CD1c-positive myeloid dendritic cell (primary cell): ENCODE data around the gene LAMA2.

Experiments used
- DNase-seq: peaks from one replicate; pipeline ENCODE4 v3.0.0-alpha.2; 2016; ENCODE audit errors: extremely low spot score

The LAMA2 gene

DNA sequence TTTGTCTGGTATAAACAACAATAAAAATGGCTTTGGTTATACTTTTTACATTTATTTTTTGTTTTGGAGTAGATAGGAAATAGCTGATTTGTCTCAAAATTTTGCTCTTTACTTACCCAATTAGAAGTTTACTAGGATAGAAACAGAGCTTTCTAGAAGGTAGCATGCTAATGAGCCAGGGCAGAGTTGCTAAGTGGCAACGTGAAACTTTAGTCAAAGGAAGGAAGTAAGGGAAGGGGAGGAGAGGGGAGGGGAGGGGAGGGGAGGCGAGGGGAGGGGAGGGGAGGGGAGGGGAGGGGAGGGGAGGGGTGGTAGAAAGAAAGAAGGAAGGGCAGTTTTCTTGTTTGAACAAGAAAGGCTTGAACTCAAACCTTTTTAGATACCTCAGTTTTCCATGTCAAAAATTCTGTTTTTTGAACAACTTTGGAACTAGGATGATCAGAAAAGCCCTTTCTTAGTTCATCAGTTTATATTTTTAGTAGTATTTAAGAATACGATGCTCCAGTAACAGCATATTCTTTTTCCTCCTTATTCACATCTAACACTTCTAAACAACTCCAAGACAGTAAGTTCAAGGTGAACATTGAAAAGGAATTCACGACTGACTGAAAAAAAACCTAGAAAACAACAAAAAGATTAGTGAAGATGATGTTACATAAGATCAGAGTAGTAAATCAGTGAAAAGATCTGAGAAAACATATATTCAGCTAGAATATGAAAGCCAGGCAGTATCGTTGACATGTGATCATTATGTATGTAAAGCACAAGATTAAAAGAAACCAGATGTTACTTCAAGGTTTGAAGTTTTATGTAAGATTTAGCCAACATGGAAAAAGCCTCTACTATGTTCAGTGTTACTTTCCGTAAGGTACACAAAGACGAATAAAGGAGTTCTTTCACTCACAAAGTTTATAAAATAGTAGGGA, 563.6 kb downstream of the LAMA2 start:
- no peak for DNase-seq

DNA sequence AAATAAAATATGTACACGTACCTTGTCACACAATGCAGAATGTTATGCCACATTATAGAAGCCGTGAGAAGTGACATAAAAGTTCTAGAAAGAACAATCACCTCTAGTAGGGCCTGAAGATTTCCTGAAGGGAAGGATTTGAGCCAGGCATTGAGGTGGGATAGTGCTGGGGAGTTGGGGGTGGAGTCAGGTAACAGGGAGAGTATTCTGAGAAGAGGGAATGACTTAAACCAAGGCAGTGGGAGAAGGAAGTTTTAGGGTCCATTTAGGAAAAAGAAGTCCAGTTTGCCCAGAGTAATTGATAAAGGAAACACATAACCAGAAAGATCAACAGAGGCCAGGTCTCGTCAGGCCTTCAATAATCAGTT, 564.2 kb downstream of the LAMA2 start:
- DNase-seq = no peak

DNA sequence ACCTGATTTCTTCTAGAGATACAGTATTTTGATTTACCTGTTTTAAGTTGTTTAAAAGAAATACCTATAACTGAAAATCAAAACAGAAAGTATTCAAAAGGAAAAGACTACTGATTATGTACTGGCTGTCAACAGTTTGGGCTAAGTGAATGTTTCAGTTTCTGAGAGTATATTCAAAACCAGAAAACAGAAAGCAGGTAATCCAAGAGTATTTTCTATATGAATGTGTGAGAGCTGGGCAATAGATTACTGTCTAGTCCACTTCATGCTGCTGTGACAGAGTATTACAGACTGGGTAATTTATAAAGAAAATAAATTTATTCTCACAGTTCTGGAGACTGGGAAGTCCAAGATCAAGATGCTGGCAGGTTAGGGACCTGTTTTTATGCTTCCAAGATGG, 566.0 kb downstream of the LAMA2 start:
- no peak for DNase-seq

DNA sequence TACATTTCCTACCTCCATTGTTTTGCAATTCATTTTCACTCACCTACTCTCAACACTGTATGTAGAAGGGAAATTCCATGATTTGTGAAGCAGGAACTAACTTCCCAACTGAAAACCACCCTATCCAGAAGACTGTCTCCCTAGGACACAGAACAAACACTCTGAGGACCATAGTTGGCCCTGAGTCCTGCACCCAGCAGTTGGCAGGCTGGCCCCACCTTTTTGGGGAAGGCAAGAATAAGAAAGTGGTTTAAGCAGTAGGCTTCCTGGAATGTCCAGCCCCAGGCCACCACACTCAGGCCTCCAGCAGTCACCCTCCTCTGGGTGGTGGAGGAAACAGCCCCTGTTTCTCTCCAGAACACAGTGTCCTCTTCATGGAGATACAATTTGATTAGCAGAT, 568.2 kb downstream of the LAMA2 start:
- DNase-seq = no peak

DNA sequence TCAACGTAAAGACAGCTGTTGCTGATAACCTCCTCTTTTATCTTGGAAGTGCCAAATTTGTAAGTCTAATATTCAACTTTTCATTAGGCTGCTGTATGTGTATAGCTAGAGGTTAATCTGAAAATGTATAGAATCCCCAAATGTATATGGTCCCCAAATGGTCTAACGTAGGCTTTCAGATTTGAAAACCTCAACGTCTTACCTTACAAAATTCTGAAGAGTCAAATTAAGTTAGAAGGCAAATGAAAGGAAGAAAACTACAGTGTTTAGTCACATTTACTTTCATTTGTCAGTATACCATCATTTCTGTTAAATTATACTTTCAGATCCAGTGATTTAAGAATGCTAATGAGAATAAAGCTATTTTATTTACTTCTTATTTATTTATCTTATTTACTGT, 570.1 kb downstream of the LAMA2 start:
- no peak for DNase-seq

DNA sequence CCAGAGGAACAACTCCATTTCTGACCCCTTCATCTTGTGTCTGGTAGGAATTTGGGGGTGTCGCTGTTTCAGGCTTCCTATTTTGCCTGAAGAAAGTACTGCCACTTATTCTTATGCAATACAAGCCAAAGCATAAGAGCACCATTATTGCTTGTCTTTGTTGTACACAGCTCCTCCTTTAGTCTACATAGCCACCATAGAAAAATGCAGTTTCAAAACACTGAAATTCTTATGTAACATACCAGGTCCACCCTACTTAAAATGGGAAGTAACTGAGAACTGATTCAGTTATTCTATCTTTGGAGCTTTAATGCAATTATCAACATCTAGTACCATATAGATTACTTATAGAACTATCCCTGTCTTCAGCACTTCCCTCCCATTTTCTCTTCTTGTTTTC, 571.5 kb downstream of the LAMA2 start:
- DNase-seq = peak; percentile 26

DNA sequence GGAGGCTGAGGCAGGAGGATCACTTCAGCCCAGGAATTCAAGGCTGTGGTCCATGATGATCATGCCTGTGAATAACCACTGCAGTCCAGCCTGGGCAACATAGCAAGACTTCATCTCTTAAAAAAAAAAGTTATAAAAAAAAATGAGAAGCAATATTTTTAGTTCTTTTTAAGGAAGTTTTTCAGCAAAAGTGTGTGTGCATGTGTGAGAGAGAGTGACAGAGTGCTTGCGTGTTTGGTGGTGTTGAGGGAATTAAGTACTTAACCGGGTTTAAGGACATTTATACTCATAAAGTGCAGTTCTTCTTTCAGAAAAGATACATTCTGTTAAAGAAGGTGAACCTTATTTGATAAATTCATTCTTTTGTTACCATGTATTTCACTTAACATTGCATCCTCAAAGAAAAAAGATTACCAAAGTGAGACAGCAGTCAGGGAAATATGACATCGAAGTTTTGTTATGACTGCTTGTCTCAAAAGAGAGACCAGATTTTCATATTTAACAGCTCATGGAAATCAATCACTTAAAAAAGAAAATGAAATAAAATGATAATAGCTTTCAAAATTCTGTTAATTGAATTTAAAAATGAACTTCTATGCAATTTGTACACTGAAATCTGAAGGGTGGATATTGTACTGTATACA, 572.3 kb downstream of the LAMA2 start:
- peak; percentile 7 for DNase-seq

DNA sequence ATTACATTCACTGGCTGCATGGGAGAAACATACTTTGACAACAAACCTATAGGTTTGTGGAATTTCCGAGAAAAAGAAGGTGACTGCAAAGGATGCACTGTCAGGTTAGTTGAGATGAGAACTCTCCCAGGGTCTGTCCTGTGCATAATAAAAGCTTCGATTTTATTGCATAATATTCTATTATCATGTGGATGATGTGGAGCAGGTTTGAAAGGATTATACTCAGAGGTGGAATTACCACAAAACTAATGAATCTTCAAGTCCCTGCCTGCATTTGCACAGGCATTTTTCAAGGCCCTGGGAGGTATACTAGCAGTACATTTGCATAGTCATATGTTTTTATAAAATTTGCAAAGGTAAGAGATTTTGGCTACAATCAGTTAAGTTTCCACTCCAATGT, 577.3 kb downstream of the LAMA2 start:
- DNase-seq = no peak

DNA sequence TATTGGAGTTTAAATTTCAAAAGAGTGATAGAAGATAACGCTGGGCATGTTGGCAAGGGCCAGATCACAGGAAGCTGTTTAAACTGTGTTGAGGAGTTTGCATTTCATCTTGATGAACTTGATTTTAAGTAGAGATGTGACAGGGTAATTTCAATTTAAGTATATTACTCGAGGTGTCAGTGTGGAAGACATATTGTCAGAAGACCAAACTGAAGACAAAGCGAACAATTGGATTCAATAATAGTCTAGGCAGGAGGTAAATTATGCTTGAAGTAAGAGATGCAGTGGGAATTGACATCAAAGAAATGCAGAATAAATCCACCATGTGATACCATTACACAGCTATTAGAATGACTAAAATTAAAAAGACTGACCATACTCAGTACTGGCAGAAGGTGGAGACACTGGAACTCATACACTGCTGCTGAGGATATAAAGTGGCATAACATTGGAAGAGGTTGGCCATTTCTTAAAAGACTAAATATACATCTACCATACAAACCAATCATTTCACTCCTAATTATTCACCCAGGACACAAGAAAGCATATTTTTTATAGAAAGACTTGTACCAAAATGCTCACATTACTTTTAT, 586.2 kb downstream of the LAMA2 start:
- DNase-seq = no peak

DNA sequence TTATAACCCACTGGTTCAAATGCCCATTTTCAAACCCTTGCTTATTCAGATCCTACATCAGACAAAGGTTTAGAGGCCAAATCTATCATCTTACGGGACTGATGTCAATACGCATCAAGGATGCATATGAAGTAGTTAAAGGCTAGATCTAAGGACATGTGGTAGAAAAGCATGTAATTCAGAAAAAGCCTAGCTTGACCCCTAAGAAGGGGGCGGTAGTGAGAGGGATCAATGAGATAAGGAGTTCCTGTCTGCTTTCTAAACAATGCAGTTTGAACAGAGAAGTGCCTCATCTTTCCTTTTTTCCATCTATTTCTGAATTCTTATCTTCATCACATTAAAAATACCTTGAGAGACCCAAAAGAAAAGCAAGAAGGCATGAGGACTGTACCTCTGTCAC, 589.3 kb downstream of the LAMA2 start:
- DNase-seq = no peak

DNA sequence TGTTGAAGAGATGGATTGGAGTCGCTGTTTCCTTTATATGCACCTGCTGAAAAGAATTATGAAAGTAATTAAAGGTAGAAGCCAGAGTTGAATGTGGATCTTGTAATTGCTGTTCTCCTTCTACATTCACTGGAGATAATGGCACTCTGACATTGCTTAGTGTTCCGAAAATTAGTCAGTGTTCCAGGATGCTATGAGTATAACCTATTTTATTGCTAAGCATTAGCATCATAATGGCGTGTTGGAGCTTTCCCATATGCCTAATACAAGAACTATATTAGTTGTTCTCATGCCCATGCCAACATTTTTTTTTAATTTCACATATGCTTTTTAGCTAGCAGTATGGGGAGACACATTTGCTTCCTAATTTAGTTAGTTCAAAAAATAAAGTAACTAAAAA, 590.6 kb downstream of the LAMA2 start:
- no peak for DNase-seq

DNA sequence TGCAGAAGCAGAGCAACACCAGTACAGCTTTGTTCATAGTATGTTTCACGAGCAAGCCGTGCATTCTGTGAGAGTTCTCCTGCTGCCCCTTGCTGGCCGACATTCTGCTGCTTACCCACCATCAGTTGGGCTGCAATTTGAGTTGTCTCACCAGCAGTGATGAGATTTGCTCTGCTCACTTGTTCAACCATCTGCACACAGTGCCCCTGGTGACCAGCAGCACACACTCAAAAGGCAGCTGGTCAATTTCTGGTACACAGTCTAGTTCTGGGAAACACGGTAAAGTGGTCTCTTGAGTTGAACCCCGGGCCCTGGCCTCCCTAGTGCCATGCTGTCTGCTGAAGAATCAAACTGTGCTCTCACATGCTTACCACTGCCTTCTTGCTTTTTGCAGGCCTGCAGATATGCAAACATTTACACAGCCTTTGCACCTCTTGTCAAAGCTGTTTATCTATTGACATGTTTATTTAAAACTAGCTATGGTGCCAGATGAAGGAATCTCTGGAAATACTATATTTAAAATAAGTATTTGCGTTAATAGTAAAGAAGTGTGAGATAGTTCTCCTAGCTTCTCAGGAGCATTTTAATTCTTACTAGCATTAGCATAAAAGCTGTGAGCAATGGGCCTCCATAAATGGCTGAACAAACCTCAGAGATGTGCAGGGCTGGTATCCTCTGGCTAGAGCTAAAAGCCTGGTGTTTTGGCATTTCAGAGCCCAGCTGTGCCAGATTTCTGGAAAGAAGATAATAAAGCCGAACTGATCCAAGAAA, 592.7 kb downstream of the LAMA2 start:
- no peak for DNase-seq

DNA sequence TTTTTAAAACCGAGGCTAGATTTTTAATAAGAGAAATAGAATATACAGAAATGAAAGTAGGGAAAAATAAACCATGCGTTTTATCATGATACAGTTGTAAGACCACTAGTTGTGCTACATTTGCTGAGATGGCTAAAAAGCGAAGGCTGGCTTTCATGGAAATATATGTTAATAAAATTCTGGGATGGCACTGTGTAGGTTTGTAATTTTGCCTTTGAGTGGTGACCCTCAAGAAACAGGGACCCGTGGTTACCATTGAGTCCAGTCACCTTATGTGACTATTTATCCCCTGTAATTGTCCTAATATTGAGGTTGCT, 593.3 kb downstream of the LAMA2 start:
- no peak for DNase-seq

DNA sequence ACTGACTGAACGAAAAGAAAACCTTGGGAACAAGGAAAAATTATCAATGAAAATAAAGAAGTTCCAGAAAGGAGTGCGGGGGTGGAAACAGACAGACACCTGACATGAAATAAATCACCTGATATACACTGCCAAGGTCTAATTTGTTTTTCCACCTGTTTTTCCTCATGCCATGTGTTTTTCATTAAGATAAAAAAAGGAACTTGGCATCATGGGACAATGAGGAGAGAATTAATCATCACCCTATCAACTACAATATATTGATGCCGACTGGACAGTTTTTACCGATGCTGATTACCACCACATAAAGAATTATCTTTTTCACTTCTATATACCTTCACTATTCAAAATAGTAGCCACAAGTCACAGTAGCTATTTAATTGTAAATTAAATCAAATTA, 593.9 kb downstream of the LAMA2 start:
- DNase-seq = no peak

DNA sequence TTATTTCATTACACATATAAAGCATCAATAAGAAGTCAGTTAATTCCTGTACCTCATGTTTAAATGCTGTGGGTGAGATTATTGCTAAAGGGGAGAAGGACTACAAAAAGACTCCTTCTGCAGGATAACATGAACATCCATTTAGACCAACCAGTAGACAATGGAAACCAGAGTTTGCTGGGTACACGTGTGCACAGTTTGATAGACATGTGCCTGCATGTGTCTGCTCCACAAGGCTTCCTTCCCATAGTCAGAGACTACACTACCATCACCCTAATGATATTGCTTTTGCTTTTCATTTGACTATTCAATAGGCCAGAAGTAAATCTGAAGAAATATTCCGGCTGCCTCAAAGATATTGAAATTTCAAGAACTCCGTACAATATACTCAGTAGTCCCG, 595.4 kb downstream of the LAMA2 start:
- no peak for DNase-seq

DNA sequence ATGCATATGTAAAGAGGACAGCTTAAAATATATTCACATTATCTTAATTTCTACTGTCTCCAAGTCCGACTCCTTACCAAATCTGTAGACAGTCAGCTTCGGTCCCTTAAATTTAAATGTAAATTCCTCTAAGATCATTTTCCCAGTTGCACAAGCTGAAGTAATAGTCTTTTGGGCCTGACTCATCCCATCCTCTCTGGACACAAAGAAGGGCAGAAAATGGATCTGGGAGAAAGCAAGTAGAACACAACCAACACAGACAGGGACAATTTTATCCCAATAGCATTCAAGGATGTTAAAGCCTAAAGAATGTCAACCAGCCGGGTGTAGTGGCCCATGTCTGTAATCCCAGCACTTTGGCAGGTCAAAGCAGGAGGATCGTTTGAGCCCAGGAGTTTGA, 598.8 kb downstream of the LAMA2 start:
- DNase-seq = no peak

DNA sequence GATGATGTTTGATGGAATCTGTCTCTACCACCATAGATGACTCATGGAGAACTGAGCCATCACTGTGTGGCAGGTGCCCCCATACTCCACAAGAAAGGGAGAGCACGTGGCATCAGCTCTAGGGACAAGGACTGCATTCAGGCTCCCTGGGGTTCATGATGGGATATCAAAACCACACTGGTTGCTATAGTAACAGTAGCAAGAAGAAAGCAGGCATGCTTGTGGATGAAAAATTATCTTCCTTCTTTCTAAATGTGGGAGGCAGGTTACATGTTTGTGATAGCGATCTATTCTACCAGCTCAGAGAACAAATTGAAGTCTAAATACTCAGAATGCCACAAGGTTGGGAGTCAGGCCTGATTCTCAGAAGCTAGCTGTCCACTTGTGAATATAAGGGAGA, 602.8 kb downstream of the LAMA2 start:
- DNase-seq = no peak

DNA sequence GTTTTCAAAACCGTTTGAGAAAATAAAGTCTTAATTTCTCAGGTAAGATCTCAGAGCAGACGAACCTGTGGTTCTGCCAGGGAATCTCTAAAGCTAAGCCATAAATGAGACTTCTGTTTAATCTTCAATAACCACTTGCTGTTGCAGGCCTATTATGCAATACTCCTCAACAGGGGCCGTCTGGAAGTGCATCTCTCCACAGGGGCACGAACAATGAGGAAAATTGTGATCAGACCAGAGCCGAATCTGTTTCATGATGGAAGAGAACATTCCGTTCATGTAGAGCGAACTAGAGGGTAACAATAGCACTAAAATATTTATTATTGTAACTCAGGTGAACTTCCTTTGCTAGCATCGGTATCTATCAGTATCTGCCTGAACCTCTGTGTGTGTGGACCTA, 603.4 kb downstream of the LAMA2 start:
- DNase-seq = no peak

DNA sequence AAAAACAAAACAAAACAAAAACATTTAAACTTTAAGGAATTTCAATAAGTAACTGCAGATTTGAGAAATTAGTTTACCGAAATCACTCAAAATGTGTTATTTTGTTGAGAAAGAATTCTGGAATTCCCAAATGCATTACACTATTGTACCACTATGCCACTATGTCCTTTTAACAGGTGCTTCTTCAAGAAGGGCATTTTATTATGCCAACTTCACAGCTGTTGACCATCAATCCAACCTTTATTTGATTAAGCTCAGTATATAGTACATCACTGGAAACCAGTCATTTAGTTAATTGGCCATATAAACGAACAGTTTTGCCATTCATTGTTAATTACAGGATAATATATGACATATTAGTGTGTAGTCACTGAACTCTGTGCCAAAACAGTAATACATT, 605.4 kb downstream of the LAMA2 start:
- DNase-seq = no peak

DNA sequence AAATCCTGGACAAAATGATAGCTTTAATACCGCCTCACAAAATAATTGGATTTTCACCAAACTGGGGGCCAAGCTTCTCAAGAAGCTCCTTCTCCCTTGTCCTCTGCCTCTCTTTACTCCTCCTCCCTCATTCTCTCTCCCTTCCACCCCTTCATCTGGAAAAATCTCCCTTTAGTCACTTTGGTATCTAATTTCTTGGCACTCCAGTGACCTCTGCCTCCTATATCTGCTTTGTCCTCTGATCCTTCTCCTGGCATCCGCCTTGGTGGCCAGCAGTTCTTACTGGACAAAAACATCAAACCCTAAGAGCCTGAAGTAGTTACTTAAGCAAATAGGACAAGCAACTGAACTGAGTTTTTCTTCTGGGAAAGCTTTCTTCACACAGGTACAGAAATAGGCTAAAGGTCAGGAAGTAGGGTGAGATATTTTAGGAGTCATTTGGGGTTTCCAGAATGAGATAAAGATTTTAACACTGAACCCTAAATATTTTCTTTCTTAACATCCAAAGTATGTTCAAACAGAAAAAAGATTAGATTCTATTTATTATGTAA, 606.4 kb downstream of the LAMA2 start:
- no peak for DNase-seq

DNA sequence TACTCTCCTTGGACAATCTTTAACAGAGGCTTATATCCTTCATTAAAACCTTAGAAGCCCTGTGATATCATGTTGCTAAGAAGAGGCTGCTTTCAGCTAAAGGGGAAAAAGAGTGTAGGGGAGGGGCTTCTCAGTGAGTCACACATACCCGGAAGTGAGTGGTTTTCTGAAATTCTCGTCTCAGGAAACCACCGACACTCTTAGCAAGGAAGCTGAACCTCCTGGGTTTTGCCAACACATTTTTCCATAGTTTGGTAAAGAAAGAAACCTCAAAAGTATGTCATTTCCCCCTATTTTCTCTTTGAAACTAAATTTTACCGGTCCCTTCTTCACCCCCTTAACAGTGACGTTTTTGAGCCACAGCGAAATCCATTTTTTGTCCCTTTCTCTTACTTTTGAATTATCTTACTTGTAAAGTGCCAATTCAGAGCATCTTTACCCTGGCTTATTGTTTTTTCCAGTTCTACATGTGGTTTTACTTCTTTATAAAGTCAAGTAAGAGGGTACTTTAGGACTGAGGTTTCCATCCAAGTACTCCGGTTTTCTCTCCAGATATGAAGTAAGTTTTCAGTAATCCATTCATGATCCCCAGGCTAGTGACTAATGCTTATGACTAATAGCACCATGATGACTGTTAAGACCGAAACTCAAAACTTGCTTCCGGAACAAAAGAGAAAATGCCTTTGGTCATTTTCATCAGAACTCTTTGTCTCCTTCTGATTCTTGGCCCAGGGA, 607.8 kb downstream of the LAMA2 start:
- DNase-seq = peak; percentile 91

DNA sequence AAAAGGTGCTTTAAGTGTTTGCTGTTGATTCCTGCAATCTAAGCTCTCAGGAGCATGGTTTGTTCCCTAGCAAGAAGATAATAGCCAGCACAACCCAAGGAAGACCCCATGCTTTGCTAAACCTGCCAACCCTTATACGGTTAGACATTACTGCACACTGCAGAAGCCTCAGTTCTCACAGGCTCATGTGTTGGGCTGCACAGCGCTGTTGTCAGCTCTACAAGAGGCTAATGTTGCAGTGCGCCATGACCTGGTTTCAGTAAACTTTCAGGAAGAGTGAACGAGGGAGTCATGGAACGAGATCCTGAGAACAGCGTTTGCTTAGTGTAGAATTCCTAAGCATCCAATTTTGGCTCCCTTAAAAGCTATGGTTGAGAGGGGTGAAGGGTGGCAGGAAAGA, 608.5 kb downstream of the LAMA2 start:
- DNase-seq = no peak
